A673 (cell line): ENCODE data around the gene SPSB1. TPM values are rescaled to one million over a fixed set of nuclear protein-coding genes. Genes with fewer than 3 reads are reported as not detected.

ENCODE experiments used
- BruUV-seq: library from RNA; stranded (reverse); fragments of 400-500 nt; replicated peaks from 2 replicates; lab custom pipeline; 2021; lab: Mats Ljungman, UMichigan
- CTCF ChIA-PET: fragments of 300-600 bp; sonication (Branson Sonifier 250); formaldehyde crosslinking; loops from one replicate; lab custom pipeline; 2022; ENCODE audit warnings: antibody characterized with exemption; lab: Charles Lee
- POLR2A ChIA-PET: fragments of 300-600 bp; sonication (Branson Sonifier 250); formaldehyde crosslinking; loops from one replicate; lab custom pipeline; 2022; ENCODE audit warnings: antibody characterized with exemption; ENCODE audit not compliant: low non-redundant PET; lab: Charles Lee
- DNase-seq: peaks from one replicate; pipeline ENCODE4 v3.0.0-alpha.2; 2015; ENCODE audit warnings: low spot score
- H3K27ac ChIP-seq: fragments of 200-600 bp; sonication (generic); 2 replicates; pipeline ENCODE4 v1.5.1; 2016; ENCODE audit warnings: mixed run types, low read depth, mild to moderate bottlenecking, mixed read lengths, antibody characterized with exemption, low read length; ENCODE audit not compliant: poor library complexity, severe bottlenecking
- H3K27me3 ChIP-seq: fragments of 200-600 bp; sonication (generic); replicated peaks from 2 replicates; pipeline ENCODE4 v1.6.1; 2017; ENCODE audit warnings: mixed run types, low read depth, mild to moderate bottlenecking, mixed read lengths, antibody characterized with exemption, low read length; ENCODE audit not compliant: insufficient read depth, poor library complexity
- H3K36me3 ChIP-seq: fragments of 200-600 bp; sonication (generic); 2 replicates; pipeline ENCODE4 v1.6.1; 2016; ENCODE audit warnings: mixed run types, mild to moderate bottlenecking, mixed read lengths, antibody characterized with exemption, low read length; ENCODE audit not compliant: insufficient read depth, poor library complexity, severe bottlenecking
- H3K4me1 ChIP-seq: fragments of 200-600 bp; sonication (generic); 2 replicates; pipeline ENCODE4 v1.6.1; 2017; ENCODE audit warnings: mixed run types, mild to moderate bottlenecking, mixed read lengths, antibody characterized with exemption, low read length; ENCODE audit not compliant: insufficient read depth, poor library complexity, severe bottlenecking
- H3K4me3 ChIP-seq: fragments of 200-600 bp; sonication (generic); 2 replicates; pipeline ENCODE4 v1.5.1; 2016; ENCODE audit warnings: low read depth, mixed run types, mild to moderate bottlenecking, mixed read lengths, low read length; ENCODE audit not compliant: poor library complexity, severe bottlenecking
- H3K9me3 ChIP-seq: fragments of 200-600 bp; sonication (generic); 2 replicates; pipeline ENCODE4 v1.6.1; 2016; ENCODE audit warnings: mixed run types, low read depth, mild to moderate bottlenecking, mixed read lengths, antibody characterized with exemption, low read length; ENCODE audit not compliant: poor library complexity, severe bottlenecking
- EZH2 ChIP-seq: fragments of 200-600 bp; sonication (generic); IDR thresholded peaks from 2 replicates; pipeline ENCODE4 v1.6.1; 2017; ENCODE audit warnings: borderline replicate concordance, low read depth, mild to moderate bottlenecking, mixed read lengths, antibody characterized with exemption, low read length; ENCODE audit not compliant: poor library complexity, severe bottlenecking
- intact Hi-C: fragments of 100-400 bp; cut with micrococcal nuclease; formaldehyde crosslinking; loops from one replicate; pipeline ENCODE4 v1.10.0; 2022; ENCODE audit not compliant: unreplicated experiment
- total RNA-seq: library from RNA; stranded (reverse); gene quantifications from 2 replicates; pipeline ENCODE4 v1.2.3, GENCODE V29; 2021
- TF ChIP-seq, protein P1 (sequence below): fragments of 300-800, 200-600 bp; sonication (generic); conservative IDR thresholded peaks from 2 replicates; pipeline ENCODE4 v1.5.1; 2017; ENCODE audit warnings: low read depth, mild to moderate bottlenecking, antibody characterized with exemption, low read length, moderate library complexity, mixed read lengths

Gene SPSB1
- total RNA-seq, 1 experiment from 2014 or later: 11.8 TPM

GRCh38 chr1:9416506-9416905 lies 123.8 kb downstream of the SPSB1 start:
- Histone ChIP-seq H3K4me3 (no peak overlapping the region), H3K9me3 (no peaks in the 10 kb centered on the region), H3K27me3 (no peaks in the 10 kb centered on the region), H3K36me3 (no peaks in the 10 kb centered on the region), H3K4me1 (no peaks in the 10 kb centered on the region), H3K27ac (no peak overlapping the region)
- intact Hi-C loops: no loop called here
- DNase-seq: no peak
- TF ChIP-seq, protein P1, sequence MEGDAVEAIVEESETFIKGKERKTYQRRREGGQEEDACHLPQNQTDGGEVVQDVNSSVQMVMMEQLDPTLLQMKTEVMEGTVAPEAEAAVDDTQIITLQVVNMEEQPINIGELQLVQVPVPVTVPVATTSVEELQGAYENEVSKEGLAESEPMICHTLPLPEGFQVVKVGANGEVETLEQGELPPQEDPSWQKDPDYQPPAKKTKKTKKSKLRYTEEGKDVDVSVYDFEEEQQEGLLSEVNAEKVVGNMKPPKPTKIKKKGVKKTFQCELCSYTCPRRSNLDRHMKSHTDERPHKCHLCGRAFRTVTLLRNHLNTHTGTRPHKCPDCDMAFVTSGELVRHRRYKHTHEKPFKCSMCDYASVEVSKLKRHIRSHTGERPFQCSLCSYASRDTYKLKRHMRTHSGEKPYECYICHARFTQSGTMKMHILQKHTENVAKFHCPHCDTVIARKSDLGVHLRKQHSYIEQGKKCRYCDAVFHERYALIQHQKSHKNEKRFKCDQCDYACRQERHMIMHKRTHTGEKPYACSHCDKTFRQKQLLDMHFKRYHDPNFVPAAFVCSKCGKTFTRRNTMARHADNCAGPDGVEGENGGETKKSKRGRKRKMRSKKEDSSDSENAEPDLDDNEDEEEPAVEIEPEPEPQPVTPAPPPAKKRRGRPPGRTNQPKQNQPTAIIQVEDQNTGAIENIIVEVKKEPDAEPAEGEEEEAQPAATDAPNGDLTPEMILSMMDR: no peak
- TF ChIP-seq EZH2: no peak
- CTCF ChIA-PET: no interaction called here
- POLR2A ChIA-PET: no interaction called here
- BruUV-seq: no TSS peak

DNA sequence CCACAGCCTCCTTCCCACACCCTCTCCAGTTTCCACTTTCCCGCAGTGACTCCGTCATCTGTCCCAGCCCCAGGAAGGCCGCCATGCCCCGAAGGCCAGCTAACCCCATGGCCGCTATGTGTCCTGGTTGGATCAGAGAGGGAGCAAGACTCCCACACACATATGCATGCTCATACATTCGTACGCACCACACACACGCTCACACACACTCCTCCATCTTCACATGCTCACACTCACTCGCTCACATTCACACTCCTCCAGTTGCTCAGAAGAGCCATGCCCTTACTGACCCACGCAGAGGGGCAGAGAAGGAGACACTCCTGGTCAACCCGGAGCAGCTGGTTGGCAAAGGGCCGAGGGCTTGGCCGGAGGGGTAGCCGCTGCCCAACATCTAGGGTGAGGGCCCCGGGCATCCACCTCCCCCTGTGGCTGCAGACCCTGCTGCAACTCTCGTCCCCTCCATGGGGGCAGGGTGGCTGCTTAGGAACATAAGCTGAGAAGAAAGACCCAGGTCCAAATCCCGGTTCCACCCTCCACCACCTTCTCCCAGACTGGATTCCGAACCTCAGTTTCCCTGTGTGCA lies 124.3 kb downstream of the SPSB1 start:
- no peaks in the 10 kb centered on the region for H3K27me3 ChIP-seq
- H3K4me3 ChIP-seq: no peak overlapping the region
- no peaks in the 10 kb centered on the region for H3K36me3 ChIP-seq
- ChIA-PET CTCF (no interaction called here), POLR2A (no interaction called here)
- H3K4me1 ChIP-seq: no peaks in the 10 kb centered on the region
- no peak for DNase-seq
- BruUV-seq: no TSS peak
- no peak for TF ChIP-seq EZH2
- TF ChIP-seq, protein P1: no peak
- intact Hi-C loops: no loop called here
- no peaks in the 10 kb centered on the region for H3K9me3 ChIP-seq
- no peak overlapping the region for H3K27ac ChIP-seq

DNA sequence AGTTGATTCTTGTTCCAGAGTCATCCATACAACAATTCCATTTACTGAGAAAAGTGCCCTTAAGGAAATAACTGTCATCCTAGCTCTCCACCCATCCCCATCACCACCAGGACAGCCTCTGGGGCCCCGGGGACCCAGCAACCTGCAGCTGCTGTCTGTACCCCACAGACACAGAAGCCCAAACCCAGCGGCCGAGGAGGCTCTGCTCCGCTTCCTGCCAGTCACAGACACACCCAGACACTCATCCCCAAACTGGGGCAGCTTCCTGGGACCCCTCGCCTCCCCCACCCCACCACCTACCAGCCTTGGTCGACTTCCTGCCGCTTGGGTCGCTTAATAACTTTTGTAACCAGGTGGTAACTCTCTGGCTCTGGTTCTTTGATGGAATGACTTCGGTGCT lies 125.0 kb downstream of the SPSB1 start:
- Histone ChIP-seq H3K36me3 (no peaks in the 10 kb centered on the region), H3K4me3 (no peak overlapping the region), H3K9me3 (no peaks in the 10 kb centered on the region), H3K27me3 (peaks cover 4% of the 10 kb centered on the region), H3K27ac (no peak overlapping the region), H3K4me1 (no peaks in the 10 kb centered on the region)
- TF ChIP-seq, protein P1: no peak
- no peak for TF ChIP-seq EZH2
- ChIA-PET CTCF (no interaction called here), POLR2A (no interaction called here)
- DNase-seq: no peak
- intact Hi-C loops: no loop called here
- BruUV-seq: no TSS peak
